Endodermal cell (in vitro differentiated cells): ENCODE measurements around the gene COL5A1. TPM values are rescaled to one million over a fixed set of nuclear protein-coding genes. Genes with fewer than 3 reads are reported as not detected.

ENCODE experiments used
- DNase-seq: peaks from one replicate; pipeline ENCODE4 v3.0.0-alpha.2; 2017
- H3K27ac ChIP-seq: 2 replicates; pipeline ENCODE4 v1.5.1; 2013; ENCODE audit warnings: mild to moderate bottlenecking, low read depth, low read length, moderate library complexity
- H3K27me3 ChIP-seq: 2 replicates; pipeline ENCODE4 v1.6.1; 2013; ENCODE audit warnings: mild to moderate bottlenecking, low read length, moderate library complexity; ENCODE audit not compliant: insufficient read depth, control insufficient read depth, poor library complexity, severe bottlenecking
- H3K36me3 ChIP-seq: 2 replicates; pipeline ENCODE4 v1.7.0; 2013; ENCODE audit warnings: mild to moderate bottlenecking, low read length, moderate library complexity; ENCODE audit not compliant: control insufficient read depth, insufficient read depth
- H3K4me1 ChIP-seq: one replicate; pipeline ENCODE4 v1.7.0; 2013; ENCODE audit warnings: low read length; ENCODE audit not compliant: control insufficient read depth, insufficient read depth
- H3K4me3 ChIP-seq: 2 replicates; pipeline ENCODE4 v1.5.1; 2013; ENCODE audit warnings: mild to moderate bottlenecking, low read length, moderate library complexity
- H3K9ac ChIP-seq: 2 replicates; pipeline ENCODE4 v1.6.1; 2013; ENCODE audit warnings: mild to moderate bottlenecking, low read length, moderate library complexity; ENCODE audit not compliant: poor library complexity, severe bottlenecking; ENCODE audit errors: extremely low read depth
- H3K9me3 ChIP-seq: 2 replicates; pipeline ENCODE4 v1.6.1; 2013; ENCODE audit warnings: mild to moderate bottlenecking, low read length, moderate library complexity; ENCODE audit not compliant: control insufficient read depth
- H3K27ac Mint-ChIP-seq: 2 replicates; pipeline ENCODE4 v1.8.0; 2020; ENCODE audit warnings: mixed read lengths
- H3K27me3 Mint-ChIP-seq: 2 replicates; pipeline ENCODE4 v1.8.0; 2021; ENCODE audit warnings: mild to moderate bottlenecking, mixed read lengths; ENCODE audit not compliant: insufficient read depth
- H3K36me3 Mint-ChIP-seq: 2 replicates; pipeline ENCODE4 v1.8.0; 2020; ENCODE audit warnings: low read depth, mixed read lengths
- H3K4me1 Mint-ChIP-seq: 2 replicates; pipeline ENCODE4 v1.8.0; 2020; ENCODE audit warnings: mixed read lengths
- H3K4me3 Mint-ChIP-seq: 2 replicates; pipeline ENCODE4 v1.8.0; 2020; ENCODE audit warnings: mild to moderate bottlenecking, moderate library complexity, mixed read lengths
- H3K9me3 Mint-ChIP-seq: 2 replicates; pipeline ENCODE4 v1.8.0; 2020; ENCODE audit warnings: mild to moderate bottlenecking, mixed read lengths
- WGBS, 2 experiments: methylation state at CpG; one replicate each; pipeline versions ENCODE4 v1.1.5 to v1.1.7; 2013; ENCODE audit warnings: missing lambda C conversion rate in 2 of 2, mixed read lengths in 1 of 2; ENCODE audit not compliant: insufficient coverage in 1 of 2, insufficient read length in 1 of 2; 5-methylcytosine and 5-hydroxymethylcytosine counted together
- total RNA-seq, 2 donors: library from RNA; stranded (reverse); fragmentation: NEBNext Ultra II Directional in 1 of 2; extraction: Animal tissue kit (Norgen Biotek cat#: 25700) in 1 of 2; gene quantifications; 2 replicates in 1 of 2; 3 replicates in 1 of 2; pipeline ENCODE4 v1.2.1, GENCODE V29; 2021
- TF ChIP-seq, protein P1 (sequence below): fragments of 200-600 bp; sonication (generic); conservative IDR thresholded peaks from 2 replicates; pipeline ENCODE4 v1.5.0; 2021; ENCODE audit warnings: antibody characterized with exemption, mild to moderate bottlenecking

The COL5A1 gene
- total RNA-seq, 2 donors from 2014 or later: 65.3 to 76.6 TPM

DNA sequence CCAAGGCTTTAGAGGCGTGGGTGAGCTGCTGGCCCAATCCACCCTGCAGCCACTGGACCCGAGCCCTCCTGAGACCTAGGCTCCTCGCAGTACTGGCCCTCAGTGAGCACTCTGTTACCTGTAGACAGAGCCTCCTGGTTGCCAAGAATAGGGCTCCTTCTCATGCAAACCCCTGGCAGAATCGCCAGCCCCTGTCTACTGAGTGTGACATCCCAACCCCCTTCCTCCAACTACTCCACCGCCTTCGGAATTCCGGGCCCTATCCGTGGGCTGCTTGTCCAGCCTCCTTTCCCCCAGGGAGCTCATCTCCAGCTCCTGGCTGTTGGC, 23.8 kb upstream of the COL5A1 start:
- H3K4me3 Mint-ChIP-seq: no peak overlapping the region
- peaks cover 1% of the 10 kb centered on the region for H3K27me3 Mint-ChIP-seq
- no peaks in the 10 kb centered on the region for H3K36me3 Mint-ChIP-seq
- WGBS, 2 experiments: 76 to 82% methylated on average over 4 to 8 of the region's 8 CpGs
- peaks cover 20% of the 10 kb centered on the region for H3K9me3 ChIP-seq
- peaks cover 20% of the 10 kb centered on the region for H3K9me3 Mint-ChIP-seq
- no peak overlapping the region for H3K4me3 ChIP-seq
- H3K36me3 ChIP-seq: no peaks in the 10 kb centered on the region
- H3K4me1 Mint-ChIP-seq: no peaks in the 10 kb centered on the region
- TF ChIP-seq, protein P1, sequence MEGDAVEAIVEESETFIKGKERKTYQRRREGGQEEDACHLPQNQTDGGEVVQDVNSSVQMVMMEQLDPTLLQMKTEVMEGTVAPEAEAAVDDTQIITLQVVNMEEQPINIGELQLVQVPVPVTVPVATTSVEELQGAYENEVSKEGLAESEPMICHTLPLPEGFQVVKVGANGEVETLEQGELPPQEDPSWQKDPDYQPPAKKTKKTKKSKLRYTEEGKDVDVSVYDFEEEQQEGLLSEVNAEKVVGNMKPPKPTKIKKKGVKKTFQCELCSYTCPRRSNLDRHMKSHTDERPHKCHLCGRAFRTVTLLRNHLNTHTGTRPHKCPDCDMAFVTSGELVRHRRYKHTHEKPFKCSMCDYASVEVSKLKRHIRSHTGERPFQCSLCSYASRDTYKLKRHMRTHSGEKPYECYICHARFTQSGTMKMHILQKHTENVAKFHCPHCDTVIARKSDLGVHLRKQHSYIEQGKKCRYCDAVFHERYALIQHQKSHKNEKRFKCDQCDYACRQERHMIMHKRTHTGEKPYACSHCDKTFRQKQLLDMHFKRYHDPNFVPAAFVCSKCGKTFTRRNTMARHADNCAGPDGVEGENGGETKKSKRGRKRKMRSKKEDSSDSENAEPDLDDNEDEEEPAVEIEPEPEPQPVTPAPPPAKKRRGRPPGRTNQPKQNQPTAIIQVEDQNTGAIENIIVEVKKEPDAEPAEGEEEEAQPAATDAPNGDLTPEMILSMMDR: no peak
- no peak overlapping the region for H3K27ac ChIP-seq
- no peak overlapping the region for H3K9ac ChIP-seq
- H3K27ac Mint-ChIP-seq: no peak overlapping the region
- no peak for DNase-seq
- H3K27me3 ChIP-seq: no peaks in the 10 kb centered on the region
- H3K4me1 ChIP-seq: peaks cover 6% of the 10 kb centered on the region

DNA sequence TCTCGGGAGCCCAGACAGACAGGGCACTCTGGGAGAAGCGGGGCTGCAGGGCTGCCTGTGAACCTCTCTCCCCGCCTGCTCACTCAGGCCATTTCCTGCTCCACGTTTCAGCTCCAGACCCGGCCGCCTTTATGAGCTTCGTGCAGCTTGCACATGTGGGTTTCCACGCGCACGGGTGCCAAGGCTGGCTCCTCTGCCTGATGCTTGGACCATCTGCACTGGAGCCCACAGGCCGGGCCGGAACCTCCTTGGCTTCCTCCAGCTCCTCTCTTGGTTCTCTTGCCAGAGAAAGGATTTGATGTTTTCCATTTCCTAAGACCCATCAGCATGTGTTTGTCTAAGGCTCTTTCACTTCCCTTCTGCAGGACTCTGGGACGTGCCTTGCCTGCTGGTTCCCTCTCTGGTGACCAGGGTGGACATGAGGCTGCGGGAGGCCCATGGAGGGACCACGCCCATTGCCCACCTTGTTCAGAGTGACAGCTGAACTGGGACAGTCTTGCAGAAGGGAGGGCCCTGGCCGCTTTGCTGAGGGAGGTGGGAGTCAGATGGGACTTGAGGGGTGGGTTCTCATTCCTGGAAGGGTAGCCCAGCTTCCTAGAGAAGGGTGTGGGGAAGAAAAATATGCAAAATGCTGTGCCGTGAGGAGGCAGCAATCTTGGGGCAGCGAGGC, 23.3 kb upstream of the COL5A1 start:
- Histone ChIP-seq H3K36me3 (no peaks in the 10 kb centered on the region), H3K27me3 (no peaks in the 10 kb centered on the region), H3K9ac (no peak overlapping the region), H3K27ac (no peak overlapping the region), H3K9me3 (peaks cover 16% of the 10 kb centered on the region), H3K4me3 (no peak overlapping the region), H3K4me1 (peaks cover 6% of the 10 kb centered on the region)
- H3K27ac Mint-ChIP-seq: no peak overlapping the region
- no peaks in the 10 kb centered on the region for H3K4me1 Mint-ChIP-seq
- peaks cover 17% of the 10 kb centered on the region for H3K9me3 Mint-ChIP-seq
- 90 to 94% methylated on average over 14 to 18 of the region's 18 CpGs for WGBS, 2 experiments
- H3K27me3 Mint-ChIP-seq: peaks cover 2% of the 10 kb centered on the region
- TF ChIP-seq, protein P1: no peak
- peak; percentile 42 for DNase-seq
- H3K4me3 Mint-ChIP-seq: no peak overlapping the region
- no peaks in the 10 kb centered on the region for H3K36me3 Mint-ChIP-seq

DNA sequence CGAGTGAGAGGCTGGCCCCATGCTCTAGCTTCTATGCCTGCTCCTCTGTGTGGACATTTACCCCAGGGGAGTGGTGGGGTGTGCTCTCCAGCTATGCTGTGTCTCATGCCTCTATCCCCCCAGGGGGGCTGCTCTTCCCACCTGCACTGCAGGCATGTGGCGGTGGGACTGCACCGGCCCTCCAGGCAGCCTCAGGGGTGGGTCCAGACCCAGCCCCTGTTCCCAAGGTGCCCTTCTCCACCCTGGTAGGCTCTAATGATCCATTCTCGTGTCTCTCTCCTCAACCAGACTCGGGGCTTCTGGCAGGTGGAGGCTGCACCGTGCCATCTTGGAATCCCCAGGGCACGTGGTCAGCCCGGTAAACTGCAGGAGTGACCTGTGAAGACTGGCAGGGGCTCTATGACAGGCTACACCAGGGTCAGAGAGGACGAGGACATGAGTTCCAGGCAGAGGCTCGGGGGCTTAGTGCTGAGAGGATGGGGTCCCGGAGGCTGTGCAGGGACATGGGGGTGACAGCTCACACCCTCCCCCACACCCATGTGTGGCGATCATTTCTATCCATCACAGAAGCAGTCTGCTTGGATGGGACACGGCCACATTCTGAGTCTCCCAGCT, 22.7 kb upstream of the COL5A1 start:
- Histone ChIP-seq H3K36me3 (no peaks in the 10 kb centered on the region), H3K9ac (no peak overlapping the region), H3K4me1 (peaks cover 6% of the 10 kb centered on the region), H3K9me3 (peaks cover 10% of the 10 kb centered on the region), H3K27me3 (no peaks in the 10 kb centered on the region), H3K4me3 (no peak overlapping the region), H3K27ac (no peak overlapping the region)
- WGBS, 2 experiments: 91 to 98% methylated on average over 7 to 13 of the region's 13 CpGs
- TF ChIP-seq, protein P1: no peak
- H3K27ac Mint-ChIP-seq: no peak overlapping the region
- H3K9me3 Mint-ChIP-seq: peaks cover 11% of the 10 kb centered on the region
- H3K4me1 Mint-ChIP-seq: peaks cover under 1% of the 10 kb centered on the region
- H3K27me3 Mint-ChIP-seq: peaks cover 2% of the 10 kb centered on the region
- H3K4me3 Mint-ChIP-seq: no peak overlapping the region
- no peaks in the 10 kb centered on the region for H3K36me3 Mint-ChIP-seq
- peak; percentile 14 for DNase-seq
